ENCODE measurements around the gene HMGXB3.
"Not testable (repeated sequence)": the region's sequence is repeated elsewhere in the genome, so short reads cannot be mapped to it uniquely, and the experiment has no call there.

Gene HMGXB3

GRCh38 chr5:150022681-150023080 lies 22.1 kb downstream of the HMGXB3 start:
- DNase-seq = no peak

DNA sequence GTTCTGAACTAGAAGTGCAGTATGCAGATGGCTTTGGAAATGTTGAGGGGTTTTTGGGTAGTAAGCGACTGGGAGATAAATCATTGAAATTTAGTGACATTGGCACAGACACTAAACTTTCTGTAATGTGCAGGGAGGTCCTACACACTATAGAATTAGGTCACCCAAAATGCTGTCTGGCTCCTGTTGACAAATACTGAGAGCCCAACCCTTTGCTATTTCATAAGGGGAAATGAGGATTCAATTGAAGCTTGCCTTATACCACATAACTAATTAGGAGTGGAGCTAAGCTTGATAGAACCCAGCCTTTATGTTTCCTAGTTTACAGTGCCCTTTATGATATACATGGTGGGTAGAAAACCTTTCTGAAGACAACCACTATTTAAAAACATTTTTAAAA lies 22.6 kb downstream of the HMGXB3 start:
- DNase-seq = no peak

- DNase-seq = no peak
Observed at GRCh38 chr5:150024346-150024984, 23.9 kb downstream of the HMGXB3 start.

- DNase-seq = no peak
Observed at GRCh38 chr5:150026682-150027172, 26.2 kb downstream of the HMGXB3 start.

DNA sequence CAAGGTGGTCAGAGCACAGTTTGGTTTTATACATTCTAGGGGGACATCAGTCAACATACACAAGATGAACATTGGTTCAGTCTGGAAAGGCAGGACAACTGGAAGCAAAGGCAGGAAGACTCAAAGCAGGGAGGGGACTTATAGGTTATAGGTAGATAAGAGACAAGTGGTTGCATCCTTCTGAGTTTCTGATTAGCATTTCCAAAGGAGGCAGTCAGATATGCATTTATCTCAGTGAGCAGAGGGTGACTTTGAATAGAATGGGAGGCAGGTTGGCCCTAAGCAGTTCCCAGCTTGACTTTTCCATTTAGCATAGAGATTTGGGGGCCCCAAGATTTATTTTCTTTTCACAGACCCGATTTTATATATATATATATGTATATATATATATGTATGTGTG lies 27.5 kb downstream of the HMGXB3 start:
- not testable (repeated sequence) for DNase-seq

GRCh38 chr5:150033334-150033733 lies 32.8 kb downstream of the HMGXB3 start:
- DNase-seq = no peak

DNA sequence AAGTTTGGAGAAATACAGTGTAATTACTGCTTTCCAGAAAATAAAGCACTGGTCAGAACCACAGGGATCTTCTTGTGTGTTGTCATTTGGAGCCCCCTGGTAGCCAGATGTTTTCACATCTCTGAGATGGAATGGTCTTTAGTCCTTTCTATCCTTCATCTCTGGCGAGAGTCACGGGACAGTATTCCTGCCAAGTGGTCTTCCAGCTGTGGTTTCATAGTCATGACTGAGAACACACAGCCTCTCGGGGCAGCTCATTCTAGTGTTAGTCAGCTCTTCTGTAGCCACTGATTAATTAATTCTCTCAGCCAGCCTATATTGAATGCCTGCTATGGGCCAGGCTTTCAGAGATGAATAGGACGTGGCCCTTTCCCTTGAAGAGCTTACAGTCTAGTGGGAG lies 34.1 kb downstream of the HMGXB3 start:
- DNase-seq = no peak

DNA sequence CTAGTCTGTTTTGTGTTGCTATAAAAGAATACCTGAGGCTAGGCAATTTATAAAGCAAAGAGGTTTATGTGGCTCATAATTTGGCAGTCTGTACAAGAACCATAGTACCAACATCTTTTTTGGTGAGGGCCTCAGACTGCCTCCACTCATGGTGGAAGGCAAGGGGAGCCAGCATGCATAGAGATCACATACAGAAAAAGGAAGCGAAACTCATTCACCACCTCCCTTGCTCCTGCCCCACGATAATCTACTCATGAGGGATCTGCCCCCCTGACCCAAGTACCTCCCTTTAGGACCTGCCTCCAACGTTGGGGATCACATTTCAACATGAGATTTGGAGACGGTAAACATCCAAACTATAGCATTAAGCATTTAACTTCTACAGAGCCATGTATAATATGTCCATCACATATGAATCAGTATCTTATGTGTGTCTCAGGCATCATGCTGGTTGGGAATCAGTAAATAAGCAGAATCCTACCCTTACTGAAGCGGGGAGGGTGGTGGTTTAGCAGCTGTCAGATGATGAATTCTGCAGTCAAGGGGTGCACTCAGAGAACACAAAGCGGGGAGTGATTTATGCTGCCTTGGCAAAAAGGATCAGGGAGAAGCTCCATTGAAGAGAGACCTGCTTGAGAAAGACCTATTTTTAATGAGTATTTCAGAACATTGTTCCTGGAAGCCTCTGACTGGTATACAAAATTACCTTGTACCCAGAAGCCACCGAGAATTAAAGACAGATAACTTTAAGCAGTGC lies 34.8 kb downstream of the HMGXB3 start:
- no peak for DNase-seq

- no peak for DNase-seq
Observed at GRCh38 chr5:150036513-150036912, 36.0 kb downstream of the HMGXB3 start.

- DNase-seq = no peak
Observed at GRCh38 chr5:150038547-150038946, 38.0 kb downstream of the HMGXB3 start.

DNA sequence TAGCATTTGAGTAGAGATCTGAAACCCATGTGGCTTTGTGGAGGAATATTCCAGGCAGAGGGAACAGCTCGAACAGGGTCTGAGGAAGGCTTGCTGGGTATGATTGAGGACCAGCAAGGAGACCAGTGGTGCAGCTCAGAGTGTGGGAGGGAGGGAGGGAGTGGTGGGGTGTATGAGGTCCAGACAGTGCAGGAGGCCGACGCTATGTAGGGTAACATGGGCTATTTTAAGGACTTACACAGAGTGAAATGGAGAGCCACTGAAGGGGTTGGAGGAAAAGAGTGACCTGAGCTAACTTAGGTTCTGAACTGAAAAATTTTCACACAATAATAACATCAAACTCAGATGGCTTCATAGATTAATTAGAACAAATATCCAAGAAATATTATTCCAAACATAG lies 41.9 kb downstream of the HMGXB3 start:
- no peak for DNase-seq

DNA sequence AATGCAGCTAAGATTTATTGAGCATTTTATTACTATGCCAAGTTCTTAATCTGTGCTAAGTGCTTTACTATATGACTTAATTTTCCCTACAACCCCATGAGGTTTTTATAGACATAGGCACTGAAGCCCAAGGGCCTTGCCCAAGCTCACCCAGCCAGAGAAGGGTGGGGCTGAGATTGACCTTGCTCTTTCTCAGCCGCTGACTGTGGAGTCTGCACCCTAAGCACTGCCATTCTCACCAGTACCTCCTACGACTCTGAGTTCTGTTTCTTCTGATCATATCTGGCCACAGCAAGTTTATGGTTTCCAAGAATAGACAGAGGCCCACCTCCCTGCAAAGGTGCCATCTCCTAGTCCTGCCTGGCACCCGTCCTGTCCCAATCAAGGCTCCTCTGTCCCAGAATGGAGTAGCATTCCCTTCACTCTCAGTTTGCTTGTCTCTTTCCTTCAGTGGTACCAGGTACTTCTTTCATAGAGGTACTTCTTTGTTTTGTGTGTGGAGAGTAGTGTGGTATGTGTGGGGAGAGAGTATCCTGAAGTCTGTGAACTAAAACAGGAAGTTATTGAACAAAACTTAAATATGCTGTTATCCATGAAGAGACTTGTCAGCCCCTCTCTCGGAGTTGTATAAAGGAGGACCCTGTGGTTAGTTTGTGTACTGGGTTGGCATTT lies 43.3 kb downstream of the HMGXB3 start:
- no peak for DNase-seq

- no peak for DNase-seq
Observed at GRCh38 chr5:150044329-150044681, 43.8 kb downstream of the HMGXB3 start.

DNA sequence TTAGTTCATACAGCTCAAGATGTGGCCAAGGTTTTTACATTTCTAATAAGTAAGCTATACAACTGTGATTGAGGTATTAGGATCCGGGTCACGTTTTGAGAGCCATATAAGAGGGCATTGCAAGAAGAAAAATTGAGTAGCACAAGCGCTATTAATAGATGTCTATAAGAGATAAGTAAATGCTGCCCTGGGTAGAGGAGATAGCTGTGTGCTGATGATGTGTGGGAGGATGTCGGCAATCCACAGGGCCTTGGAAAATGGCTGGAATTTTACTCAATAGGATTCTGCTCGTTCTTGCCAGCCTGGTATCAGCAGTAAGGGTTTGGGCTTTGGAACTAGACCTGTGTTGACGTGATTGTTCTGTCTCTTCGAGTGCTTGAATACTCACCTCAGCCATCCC lies 44.2 kb downstream of the HMGXB3 start:
- DNase-seq = no peak

GRCh38 chr5:150045549-150045948 lies 45.0 kb downstream of the HMGXB3 start:
- DNase-seq = no peak

DNA sequence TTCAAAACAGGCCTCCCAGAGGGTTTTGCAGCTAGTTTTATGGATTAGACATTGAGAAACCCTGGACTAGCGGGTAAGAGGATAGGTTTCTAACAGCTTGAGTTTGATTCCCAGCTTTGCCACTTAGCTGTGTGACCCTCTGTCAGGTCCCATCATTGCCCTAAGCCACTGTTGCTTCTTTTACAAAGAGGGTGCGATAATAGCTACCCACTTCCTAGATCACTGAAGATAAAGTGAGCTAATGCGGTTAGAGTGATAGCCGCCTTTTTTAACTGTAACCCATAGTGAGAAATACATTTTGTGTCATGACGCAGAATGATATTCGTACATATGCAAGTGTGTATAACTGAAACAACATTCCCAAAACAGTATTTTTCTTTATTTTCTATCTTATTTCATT lies 45.5 kb downstream of the HMGXB3 start:
- no peak for DNase-seq

GRCh38 chr5:150050172-150050811 lies 49.8 kb downstream of the HMGXB3 start:
- not testable (repeated sequence) for DNase-seq

- DNase-seq = no peak
Observed at GRCh38 chr5:150051657-150052195, 51.2 kb downstream of the HMGXB3 start.

DNA sequence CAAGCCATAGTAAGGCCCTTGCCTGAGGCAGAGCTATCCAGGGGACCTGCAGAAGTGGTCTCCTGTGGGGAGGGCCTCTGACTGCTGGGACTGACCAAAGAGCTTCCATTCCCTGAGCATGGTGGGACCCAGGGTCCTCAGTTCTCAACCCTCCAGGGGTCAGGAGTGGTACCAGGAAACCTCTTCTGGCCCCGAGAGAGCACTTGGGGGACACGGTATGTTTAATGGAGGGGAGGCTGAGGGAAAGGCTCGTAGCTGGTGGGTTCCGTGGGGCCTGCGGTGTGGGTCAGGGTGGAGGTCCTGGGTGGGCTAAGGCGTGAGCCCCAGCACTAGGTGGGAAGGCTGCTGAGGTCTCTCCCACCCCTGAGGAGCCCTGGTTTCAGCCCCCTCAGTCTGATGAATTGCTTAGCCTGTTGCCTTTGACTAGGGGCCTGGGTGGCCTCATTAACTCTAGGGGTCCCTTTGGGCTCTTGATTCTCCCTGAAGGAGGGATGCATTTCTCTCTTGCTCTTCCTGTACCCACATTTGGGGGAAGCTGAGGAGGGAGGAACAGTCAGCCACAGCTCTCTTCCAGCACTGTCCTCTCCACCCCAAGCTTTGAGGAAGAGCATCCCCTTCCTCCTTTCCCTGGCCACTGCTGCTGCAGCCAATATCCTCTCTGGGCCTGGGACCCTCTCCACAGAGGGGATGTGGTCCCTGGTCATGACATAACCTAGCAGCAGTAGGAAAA lies 51.9 kb downstream of the HMGXB3 start:
- no peak for DNase-seq

GRCh38 chr5:150052956-150053712 lies 52.6 kb downstream of the HMGXB3 start:
- no peak for DNase-seq

- no peak for DNase-seq
Observed at GRCh38 chr5:150053713-150054392, 53.3 kb downstream of the HMGXB3 start.
